ENCODE results near the gene SNRPB2.

SNRPB2 gene

GRCh38 chr20:16729565-16730460 is at the start of gene SNRPB2:
Gene SNRPB2 (plus strand): TSS chr20:16730026. CDS start chr20:16731703, 1,677 bp downstream.
- peak; percentile 83 for DNase-seq (ENCODE audit: low read depth)

DNA sequence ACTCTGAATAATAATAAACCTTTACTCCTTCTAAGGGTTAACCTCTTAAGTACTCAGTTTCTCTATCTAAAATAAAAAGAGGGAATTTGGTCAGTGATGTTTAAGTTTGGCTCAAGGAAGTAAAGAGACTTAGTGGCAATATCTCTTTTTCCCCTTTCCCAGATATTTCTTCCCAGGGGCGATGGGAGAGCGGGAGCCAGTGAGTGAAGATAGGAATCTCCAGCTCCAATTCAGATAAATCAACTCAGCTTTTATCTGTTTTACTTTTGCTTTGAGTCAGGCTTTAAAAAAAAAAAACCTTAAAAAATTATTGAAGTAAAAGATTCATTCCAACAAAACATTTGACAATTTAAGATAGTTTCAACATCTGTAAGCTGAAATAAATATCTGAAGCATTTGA is 45.4 kb upstream of the SNRPB2 start:
- no peak for DNase-seq (ENCODE audit: low read depth)

GRCh38 chr20:16689906-16690305 is 39.9 kb upstream of the SNRPB2 start:
- no peak for DNase-seq (ENCODE audit: low read depth)

GRCh38 chr20:16691381-16691780 is 38.4 kb upstream of the SNRPB2 start:
- DNase-seq (ENCODE audit: low read depth): no peak

DNA sequence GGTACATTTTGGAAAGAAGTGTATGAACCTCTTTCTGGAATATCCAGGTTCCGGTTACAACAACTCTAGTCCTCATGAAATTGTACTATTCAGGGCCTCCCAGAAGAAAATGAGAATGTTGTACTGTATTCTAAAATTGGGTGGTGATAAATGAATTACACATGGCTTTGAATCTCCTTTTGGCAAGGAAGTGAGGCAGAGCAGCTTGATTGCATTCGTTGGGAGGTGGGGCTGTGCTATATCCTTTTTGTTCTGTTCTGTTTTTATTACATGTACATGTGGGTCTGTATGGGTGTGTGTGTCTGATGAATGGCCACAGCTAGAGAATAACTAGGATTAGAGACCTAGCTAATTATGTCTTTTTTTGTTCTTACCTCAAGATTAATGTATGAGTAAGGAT is 37.8 kb upstream of the SNRPB2 start:
- DNase-seq (ENCODE audit: low read depth): no peak

- DNase-seq (ENCODE audit: low read depth): no peak
Measured at GRCh38 chr20:16692442-16692841, 37.4 kb upstream of the SNRPB2 start.

DNA sequence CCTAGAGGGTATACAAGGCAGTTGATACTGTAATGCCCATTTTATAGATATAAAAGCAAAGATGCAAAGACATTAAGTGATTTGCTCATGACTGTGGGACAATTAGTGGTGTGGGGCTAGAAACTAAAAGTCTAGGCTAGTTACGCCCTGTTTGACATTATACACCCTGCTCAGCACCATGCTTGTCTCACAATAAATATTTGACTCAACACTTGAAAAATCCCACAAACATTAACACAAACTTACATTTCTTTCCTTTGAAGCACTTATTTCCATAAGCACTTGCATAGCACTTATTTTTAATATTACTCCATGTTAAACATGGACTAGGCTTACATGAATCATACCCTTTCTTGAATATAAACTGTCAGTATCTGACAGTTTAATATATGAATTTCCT is 36.5 kb upstream of the SNRPB2 start:
- no peak for DNase-seq (ENCODE audit: low read depth)

- DNase-seq (ENCODE audit: low read depth): no peak
Measured at GRCh38 chr20:16694161-16694560, 35.7 kb upstream of the SNRPB2 start.

- DNase-seq (ENCODE audit: low read depth): no peak
Measured at GRCh38 chr20:16695628-16696027, 34.2 kb upstream of the SNRPB2 start.

- no peak for DNase-seq (ENCODE audit: low read depth)
Measured at GRCh38 chr20:16699293-16699692, 30.5 kb upstream of the SNRPB2 start.

DNA sequence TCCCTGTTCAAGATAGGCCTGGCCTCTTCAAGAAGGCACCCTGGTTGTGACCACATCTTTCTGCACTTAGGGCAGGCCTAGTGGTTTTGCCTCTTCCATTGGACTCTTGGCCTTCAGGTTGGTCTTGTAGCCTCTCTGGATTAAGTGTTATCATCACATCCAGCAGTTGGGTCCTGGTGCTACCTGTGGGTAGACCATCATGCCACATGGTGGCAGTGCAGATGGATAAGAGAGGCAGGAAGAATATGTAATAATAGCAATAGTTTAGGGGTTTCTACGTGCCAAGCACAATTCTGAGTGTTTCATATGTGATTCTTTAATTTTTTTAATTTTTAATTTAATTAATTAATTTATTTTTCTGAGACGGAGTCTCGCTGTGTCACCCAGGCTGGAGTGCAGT is 28.5 kb upstream of the SNRPB2 start:
- DNase-seq (ENCODE audit: low read depth): no peak

- DNase-seq (ENCODE audit: low read depth): no peak
Measured at GRCh38 chr20:16703570-16703969, 26.3 kb upstream of the SNRPB2 start.

DNA sequence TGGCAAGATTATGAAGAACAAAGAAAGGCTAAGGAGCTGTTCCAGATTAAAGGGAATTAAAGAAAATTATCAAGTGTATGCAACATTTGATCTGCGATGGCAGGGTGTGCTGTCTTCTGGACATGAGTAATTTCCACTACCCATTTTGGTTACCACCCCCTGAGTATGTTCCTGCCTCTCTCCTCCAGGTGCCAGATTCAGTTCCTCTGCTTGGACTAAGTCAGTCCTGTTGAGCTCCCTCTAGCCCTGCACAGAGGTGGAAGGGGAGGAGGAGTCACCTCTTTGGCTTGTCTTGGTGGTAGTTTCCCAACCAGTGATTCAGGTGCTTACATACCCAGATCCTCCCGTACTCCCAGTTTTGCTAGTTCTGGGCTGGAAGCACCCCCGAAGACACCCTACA is 22.2 kb upstream of the SNRPB2 start:
- no peak for DNase-seq (ENCODE audit: low read depth)

- DNase-seq (ENCODE audit: low read depth): no peak
Measured at GRCh38 chr20:16708602-16709001, 21.2 kb upstream of the SNRPB2 start.

DNA sequence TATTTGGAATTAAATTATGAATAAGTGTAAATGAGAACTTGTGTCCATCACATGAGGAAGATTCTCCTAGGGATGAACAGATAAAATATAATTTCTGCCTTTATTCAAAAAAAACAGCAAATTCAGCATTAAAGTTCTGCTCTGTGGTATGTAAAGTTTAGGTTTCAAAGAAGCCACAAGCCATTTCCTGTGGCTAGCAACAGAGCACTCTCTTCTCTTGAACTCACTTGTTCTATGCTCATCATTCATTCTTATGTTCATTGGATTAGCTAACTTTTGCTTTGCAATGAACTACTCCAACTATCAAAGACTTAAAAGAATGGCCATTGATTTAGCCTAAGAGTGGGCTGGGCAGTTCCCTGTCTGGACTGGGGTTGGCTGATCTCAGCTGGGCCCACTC is 20.8 kb upstream of the SNRPB2 start:
- no peak for DNase-seq (ENCODE audit: low read depth)

GRCh38 chr20:16710781-16711180 is 19.0 kb upstream of the SNRPB2 start:
- no peak for DNase-seq (ENCODE audit: low read depth)

GRCh38 chr20:16711661-16712258 is 18.1 kb upstream of the SNRPB2 start:
- no peak for DNase-seq (ENCODE audit: low read depth)

GRCh38 chr20:16712511-16712947 is 17.3 kb upstream of the SNRPB2 start:
- no peak for DNase-seq (ENCODE audit: low read depth)

DNA sequence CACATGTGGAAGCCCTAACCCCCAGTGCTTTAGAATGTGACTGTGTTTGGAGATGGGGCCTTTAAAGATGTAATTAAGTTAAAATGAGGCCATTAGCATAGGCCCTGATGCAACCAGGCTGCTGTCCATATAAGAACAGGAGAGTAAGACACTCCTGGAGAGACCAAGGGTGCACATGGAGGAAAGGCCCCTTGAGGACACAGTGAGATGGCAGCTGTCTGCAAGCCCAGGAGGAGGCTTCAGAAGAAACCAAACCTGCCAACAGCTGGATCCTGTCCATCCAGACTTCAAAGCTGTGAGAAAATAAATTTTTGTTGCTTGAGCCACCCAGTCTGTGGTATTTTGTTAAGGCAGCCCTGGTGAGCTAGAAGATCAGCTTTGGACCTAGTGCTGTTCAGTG is 16.8 kb upstream of the SNRPB2 start:
- DNase-seq (ENCODE audit: low read depth): no peak

GRCh38 chr20:16714242-16714641 is 15.6 kb upstream of the SNRPB2 start:
- no peak for DNase-seq (ENCODE audit: low read depth)

- DNase-seq (ENCODE audit: low read depth): no peak
Measured at GRCh38 chr20:16714751-16715150, 15.1 kb upstream of the SNRPB2 start.

- no peak for DNase-seq (ENCODE audit: low read depth)
Measured at GRCh38 chr20:16719421-16719820, 10.4 kb upstream of the SNRPB2 start.

GRCh38 chr20:16729080-16729479 is 746 bp upstream of the SNRPB2 start:
- DNase-seq (ENCODE audit: low read depth): no peak
